GM12891 (cell line): ENCODE data around the gene RPUSD2.

ENCODE experiments used
- PAX5 ChIP-seq: IDR thresholded peaks from 2 replicates; pipeline ENCODE4 v1.6.1; 2011; ENCODE audit warnings: low read length, moderate library complexity, mild to moderate bottlenecking; ENCODE audit not compliant: insufficient read depth, severe bottlenecking
- POLR2A ChIP-seq: IDR thresholded peaks from 2 replicates; pipeline ENCODE4 v1.6.1; 2011; ENCODE audit warnings: low read depth, low read length, control low read depth
- POLR2AphosphoS5 ChIP-seq: IDR thresholded peaks from 2 replicates; pipeline ENCODE4 v1.6.1; 2011; ENCODE audit warnings: low read depth, low read length, control low read depth
- POU2F2 ChIP-seq: IDR thresholded peaks from 2 replicates; pipeline ENCODE4 v1.6.1; 2011; ENCODE audit warnings: low read depth, mild to moderate bottlenecking, control low read depth, low read length, moderate library complexity
- SPI1 ChIP-seq: IDR thresholded peaks from 2 replicates; pipeline ENCODE4 v1.6.1; 2011; ENCODE audit warnings: low read depth, low read length, control low read depth
- TAF1 ChIP-seq: IDR thresholded peaks from 2 replicates; pipeline ENCODE4 v1.6.1; 2011; ENCODE audit warnings: low read depth, low read length, control low read depth

DNA sequence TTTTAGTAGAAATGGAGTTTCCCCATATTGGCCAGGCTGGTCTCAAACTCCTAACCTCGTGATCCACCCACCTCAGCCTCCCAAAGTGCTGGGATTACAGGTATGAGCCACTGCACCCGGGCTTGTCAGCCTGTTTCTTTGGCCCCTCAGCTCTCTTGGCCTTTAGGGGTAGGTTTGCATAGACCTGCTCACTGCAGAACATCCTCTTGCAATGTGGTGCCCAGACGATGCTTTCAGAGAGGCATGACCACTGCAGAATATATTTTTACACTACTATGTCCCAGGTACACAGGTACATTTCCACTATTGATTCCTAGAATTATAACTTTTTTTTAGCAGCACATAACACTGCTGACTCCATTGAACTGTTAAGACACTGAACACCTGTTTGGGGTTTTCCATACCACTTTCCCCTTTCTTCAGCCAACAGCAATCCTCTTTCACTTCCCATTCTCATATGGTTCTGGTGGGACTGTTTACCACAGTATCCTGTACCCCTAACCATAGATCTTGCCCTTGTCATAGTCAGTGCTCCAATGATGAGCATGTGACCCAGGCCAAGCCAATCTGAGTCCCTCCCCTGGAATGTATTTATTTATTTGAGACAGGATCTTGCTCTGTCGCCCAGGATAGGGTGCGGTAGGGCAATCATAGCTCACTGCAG is 25.3 kb upstream of the RPUSD2 start:
- TF ChIP-seq PAX5: no peak
- no peak for TF ChIP-seq POLR2AphosphoS5
- TF ChIP-seq POLR2A: no peak
- TF ChIP-seq POU2F2: no peak
- no peak for TF ChIP-seq TAF1
- peak; percentile 97 for TF ChIP-seq SPI1
